SK-N-SH (cell line): ENCODE measurements around the gene CTCF. TPM values are rescaled to one million over a fixed set of nuclear protein-coding genes. Genes with fewer than 3 reads are reported as not detected.

Experiments
- CTCF ChIA-PET: fragments of 300-600, 350-600 bp; formaldehyde crosslinking; extraction: SDS; loops from one replicate; lab custom pipeline; 2021; lab: Yijun Ruan, JAX
- POLR2A ChIA-PET: fragments of 350-600 bp; sonication (Branson Sonifier 250); formaldehyde crosslinking; extraction: SDS; loops from one replicate; lab custom pipeline; 2020; ENCODE audit warnings: antibody characterized with exemption, inconsistent platforms; lab: Yijun Ruan, JAX
- DNase-seq: peaks from one replicate; pipeline ENCODE4 v3.0.0; 2012
- H2AFZ ChIP-seq: fragments of 200-600 bp; sonication (generic); 2 replicates; pipeline ENCODE4 v1.8.1; 2016; ENCODE audit warnings: antibody characterized with exemption, mild to moderate bottlenecking, low read depth
- H3F3A ChIP-seq: fragments of 200-600 bp; sonication (generic); replicated peaks from 2 replicates; pipeline ENCODE3; 2016; ENCODE audit warnings: antibody characterized with exemption, mild to moderate bottlenecking; ENCODE audit not compliant: insufficient read depth
- H3K27ac ChIP-seq, 2 experiments: fragments of 200-500 bp in 1 of 2; fragments of 200-600 bp in 1 of 2; sonication (Bioruptor generic) in 1 of 2; sonication (generic), shearing (Covaris generic) in 1 of 2; 2 replicates each; pipeline versions ENCODE4 v1.5.1 to v1.6.1; 2014 to 2016; ENCODE audit warnings: low read depth in 2 of 2, inconsistent platforms in 1 of 2, low read length in 1 of 2, mild to moderate bottlenecking in 1 of 2, mixed read lengths in 1 of 2
- H3K27me3 ChIP-seq: fragments of 200-600 bp; sonication (generic), shearing (Covaris generic); 2 replicates; pipeline ENCODE4 v1.6.1; 2016; ENCODE audit warnings: mixed run types; ENCODE audit not compliant: insufficient read depth
- H3K36me3 ChIP-seq, 2 experiments: fragments of 200-500 bp in 1 of 2; fragments of 200-600 bp in 1 of 2; sonication (Bioruptor generic) in 1 of 2; sonication (generic) in 1 of 2; replicated peaks in 1 of 2; 2 replicates each; pipeline versions ENCODE3 to v1.5.1; 2014 to 2016; ENCODE audit warnings: low read length in 1 of 2, mild to moderate bottlenecking in 1 of 2; ENCODE audit not compliant: insufficient read depth in 2 of 2, control insufficient read depth in 1 of 2
- H3K4me1 ChIP-seq, 2 experiments: fragments of 200-500 bp in 1 of 2; fragments of 200-600 bp in 1 of 2; sonication (Bioruptor generic) in 1 of 2; sonication (generic), shearing (Covaris generic) in 1 of 2; 2 replicates each; pipeline versions ENCODE4 v1.5.1 to v1.6.1; 2014 to 2016; ENCODE audit warnings: low read depth in 1 of 2, low read length in 1 of 2, mixed run types in 1 of 2; ENCODE audit not compliant: insufficient read depth in 2 of 2, control insufficient read depth in 1 of 2
- H3K4me2 ChIP-seq: fragments of 200-600 bp; sonication (generic), shearing (Covaris generic); 2 replicates; pipeline ENCODE4 v1.6.1; 2017; ENCODE audit warnings: mixed run types
- H3K4me3 ChIP-seq, 2 experiments: fragments of 200-500 bp in 1 of 2; fragments of 200-600 bp in 1 of 2; sonication (Bioruptor generic) in 1 of 2; sonication (generic), shearing (Covaris generic) in 1 of 2; 2 replicates each; pipeline versions ENCODE4 v1.5.1 to v1.8.1; 2014 to 2016; ENCODE audit warnings: low read depth in 2 of 2, inconsistent platforms in 1 of 2, low read length in 1 of 2, mild to moderate bottlenecking in 1 of 2, mixed read lengths in 1 of 2, moderate library complexity in 1 of 2
- H3K79me2 ChIP-seq: fragments of 200-600 bp; sonication (generic); 2 replicates; pipeline ENCODE4 v1.8.1; 2017; ENCODE audit warnings: mild to moderate bottlenecking; ENCODE audit not compliant: insufficient read depth
- H3K9ac ChIP-seq: fragments of 200-600 bp; sonication (generic); 2 replicates; pipeline ENCODE4 v1.6.1; 2017; ENCODE audit warnings: mixed run types
- H3K9me2 ChIP-seq: fragments of 200-600 bp; sonication (generic); 2 replicates; pipeline ENCODE4 v1.6.1; 2017; ENCODE audit warnings: mixed run types
- H3K9me3 ChIP-seq: fragments of 200-600 bp; sonication (generic); 2 replicates; pipeline ENCODE4 v1.6.1; 2017; ENCODE audit warnings: mixed run types, mild to moderate bottlenecking, moderate library complexity
- H4K20me1 ChIP-seq: fragments of 200-600 bp; sonication (generic); 2 replicates; pipeline ENCODE4 v1.6.1; 2017; ENCODE audit warnings: mild to moderate bottlenecking, mixed run types; ENCODE audit not compliant: insufficient read depth
- ELF1 ChIP-seq: IDR thresholded peaks from 2 replicates; pipeline ENCODE4 v1.4.0; 2012
- EP300 ChIP-seq, 2 experiments: IDR thresholded peaks; 2 replicates each; pipeline versions ENCODE4 v1.4.0 to v1.6.1; 2012; ENCODE audit warnings: borderline replicate concordance in 1 of 2, low read depth in 1 of 2, low read length in 1 of 2
- FOSL2 ChIP-seq: IDR thresholded peaks from 2 replicates; pipeline ENCODE4 v1.4.0; 2012; ENCODE audit warnings: low read depth, mild to moderate bottlenecking, moderate library complexity, borderline replicate concordance
- GABPA ChIP-seq: IDR thresholded peaks from 2 replicates; pipeline ENCODE4 v1.4.0; 2012; ENCODE audit warnings: low read depth, mild to moderate bottlenecking
- JUND ChIP-seq: IDR thresholded peaks from 2 replicates; pipeline ENCODE4 v1.4.0; 2012
- MXI1 ChIP-seq: IDR thresholded peaks from 2 replicates; pipeline ENCODE4 v1.6.1; 2012; ENCODE audit warnings: mild to moderate bottlenecking, low read depth, low read length, improper control_type of control experiment
- NFIC ChIP-seq: IDR thresholded peaks from 2 replicates; pipeline ENCODE4 v1.4.0; 2012; ENCODE audit warnings: borderline replicate concordance
- RAD21 ChIP-seq: IDR thresholded peaks from 2 replicates; pipeline ENCODE4 v1.6.1; 2012; ENCODE audit warnings: mild to moderate bottlenecking, low read length
- REST ChIP-seq: IDR thresholded peaks from 2 replicates; pipeline ENCODE4 v1.6.1; 2012; ENCODE audit warnings: mild to moderate bottlenecking, low read depth, low read length, moderate library complexity
- RFX5 ChIP-seq: IDR thresholded peaks from 2 replicates; pipeline ENCODE4 v1.6.1; 2012; ENCODE audit warnings: mild to moderate bottlenecking, improper control_type of control experiment, low read length
- SIN3A ChIP-seq: IDR thresholded peaks from 2 replicates; pipeline ENCODE4 v1.6.1; 2012; ENCODE audit warnings: low read depth, mild to moderate bottlenecking, low read length, moderate library complexity, borderline replicate concordance
- SMC3 ChIP-seq: IDR thresholded peaks from 2 replicates; pipeline ENCODE4 v1.6.1; 2012; ENCODE audit warnings: low read depth, low read length, improper control_type of control experiment
- TEAD4 ChIP-seq: IDR thresholded peaks from 2 replicates; pipeline ENCODE4 v1.4.0; 2012; ENCODE audit warnings: mild to moderate bottlenecking, borderline replicate concordance; ENCODE audit not compliant: insufficient read depth
- USF2 ChIP-seq: fragments of 150-350 bp; IDR thresholded peaks from 2 replicates; pipeline ENCODE4 v1.6.1; 2017; ENCODE audit warnings: antibody characterized with exemption, low read length, low read depth, borderline replicate concordance
- ZBTB33 ChIP-seq: IDR thresholded peaks from 2 replicates; pipeline ENCODE4 v1.4.0; 2012; ENCODE audit warnings: low read depth, borderline replicate concordance
- WGBS: methylation state at CpG from one replicate; pipeline ENCODE4 v1.1.6; 2017; ENCODE audit warnings: low lambda C conversion rate; 5-methylcytosine and 5-hydroxymethylcytosine counted together
- polyA plus RNA-seq, 3 experiments: library from polyadenylated mRNA; depleted of rRNA; stranded (reverse); fragments of >200 nt; gene quantifications; 2 replicates each; pipeline ENCODE4 v1.2.3, GENCODE V29; 2012
- TF ChIP-seq, protein P1 (sequence below): IDR thresholded peaks from 2 replicates; pipeline ENCODE4 v1.4.0; 2012; ENCODE audit warnings: low read depth

CTCF gene
- polyA plus RNA-seq, 1 of the 3 experiments (the other 2 are of a cell fraction), result 19.6 TPM

- ChIA-PET CTCF (interaction anchor here (1.0 to 15.5 kb wide), 5 partner anchors 12 to 118 kb away, joined by 3 to 263 read pairs (median 7); partner anchors contain the start of genes CARMIL2 and CTCF), POLR2A (interaction anchor here (1.5 kb wide), 1 partner anchor 12 kb away, joined by 3 read pairs; the partner anchor contains the start of gene CTCF)
- no peak overlapping the region for H3K27ac ChIP-seq
- H3F3A ChIP-seq, result peaks cover 23% of the 10 kb centered on the region
- no peak for DNase-seq
- peaks cover 6 to 20% of the 10 kb centered on the region in 2 experiments for H3K36me3 ChIP-seq
- peaks cover 10% of the 10 kb centered on the region; the same call in 1 of the 2 replicates for H4K20me1 ChIP-seq
- H3K9me3 ChIP-seq, result no peaks in the 10 kb centered on the region
- H3K9ac ChIP-seq, result no peak overlapping the region
- no peak overlapping the region for H2AFZ ChIP-seq
- no peaks in the 10 kb centered on the region for H3K27me3 ChIP-seq
- no peak overlapping the region for H3K4me3 ChIP-seq
- no peak overlapping the region for H3K4me2 ChIP-seq
- 0 out of 2 replicates have a peak, but pooled peaks cover 2% of the 10 kb centered on the region for H3K79me2 ChIP-seq
- TF ChIP-seq TEAD4 (no peak), EP300 (IDR thresholded peaks at IDR 0.05; ENCODE audit: borderline replicate concordance in 1 of 2, low read depth in 1 of 2, low read length in 1 of 2) (no peak), NFIC (no peak), RAD21 (no peak), RFX5 (no peak), JUND (no peak), ELF1 (no peak), REST (no peak), SIN3A (no peak)
- TF ChIP-seq, all 33 proteins: peak for 0
- Histone ChIP-seq H3K9me2 (no peaks in the 10 kb centered on the region), H3K4me1 (no peaks in the 10 kb centered on the region)
- 87% methylated on average over 1 of the region's 1 CpG for WGBS
These were observed 12.4 kb upstream of the CTCF start for GRCh38 chr16:67549936-67550335.

- 92% methylated on average over 2 of the region's 2 CpGs for WGBS
- Histone ChIP-seq H3K9me3 (no peaks in the 10 kb centered on the region), H3K27ac (no peak overlapping the region), H2AFZ (no peak overlapping the region), H3K79me2 (0 out of 2 replicates have a peak, but pooled peaks cover 2% of the 10 kb centered on the region), H3K9ac (no peak overlapping the region), H3K4me3 (no peak overlapping the region), H3K4me2 (no peak overlapping the region), H3K27me3 (no peaks in the 10 kb centered on the region), H3K9me2 (no peaks in the 10 kb centered on the region), H3K4me1 (peaks cover 0 to 8% of the 10 kb centered on the region in 2 experiments; a peak in 1 of 4 replicates), H3F3A (peaks cover 31% of the 10 kb centered on the region), H3K36me3 (peaks cover 3 to 11% of the 10 kb centered on the region in 2 experiments), H4K20me1 (peaks cover 10% of the 10 kb centered on the region; the same call in 1 of the 2 replicates)
- DNase-seq, result no peak
- ChIA-PET POLR2A (interaction anchor here (1.5 kb wide), 1 partner anchor 11 kb away, joined by 3 read pairs; the partner anchor contains the start of gene CTCF), CTCF (interaction anchor here (1.6 to 15.5 kb wide), 4 partner anchors 12 to 94 kb away, joined by 4 to 263 read pairs (median 32); partner anchors contain the start of genes CARMIL2 and CTCF)
- TF ChIP-seq SMC3 (no peak), USF2 (no peak), MXI1 (no peak), GABPA (no peak), FOSL2 (no peak), TEAD4 (no peak), RAD21 (no peak), ZBTB33 (no peak), REST (no peak)
- TF ChIP-seq, protein P1, sequence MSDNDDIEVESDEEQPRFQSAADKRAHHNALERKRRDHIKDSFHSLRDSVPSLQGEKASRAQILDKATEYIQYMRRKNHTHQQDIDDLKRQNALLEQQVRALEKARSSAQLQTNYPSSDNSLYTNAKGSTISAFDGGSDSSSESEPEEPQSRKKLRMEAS, result no peak
These were observed 11.2 kb upstream of the CTCF start for GRCh38 chr16:67551091-67551490.
